ENCODE results near the gene TMIGD3.
A peak's percentile ranks its signal among the peaks of the same experiment; 100 is the strongest.

TMIGD3 gene

DNA sequence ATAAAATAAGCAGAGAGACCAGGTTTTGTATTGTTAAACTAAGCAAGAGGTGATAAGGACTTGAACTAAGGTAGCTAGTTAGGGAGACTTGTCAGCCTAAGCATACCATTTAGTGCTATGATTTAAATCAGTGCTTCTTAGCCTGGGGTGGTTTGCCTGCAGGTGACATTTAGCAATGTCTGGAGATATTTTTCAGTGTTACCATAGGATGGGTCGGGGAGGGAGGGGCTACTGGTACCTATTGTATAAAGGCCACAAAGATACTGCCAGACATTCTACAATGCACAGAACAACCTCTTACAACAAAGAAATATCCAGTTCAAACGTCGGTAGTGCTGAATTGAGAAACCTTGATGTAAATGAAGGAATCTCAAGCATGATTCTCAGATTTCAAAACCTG is 50.9 kb downstream of the TMIGD3 start:
- FAIRE-seq (no peak), DNase-seq (ENCODE audit: extremely low spot score, insufficient read length, low read depth) (no peak)

DNA sequence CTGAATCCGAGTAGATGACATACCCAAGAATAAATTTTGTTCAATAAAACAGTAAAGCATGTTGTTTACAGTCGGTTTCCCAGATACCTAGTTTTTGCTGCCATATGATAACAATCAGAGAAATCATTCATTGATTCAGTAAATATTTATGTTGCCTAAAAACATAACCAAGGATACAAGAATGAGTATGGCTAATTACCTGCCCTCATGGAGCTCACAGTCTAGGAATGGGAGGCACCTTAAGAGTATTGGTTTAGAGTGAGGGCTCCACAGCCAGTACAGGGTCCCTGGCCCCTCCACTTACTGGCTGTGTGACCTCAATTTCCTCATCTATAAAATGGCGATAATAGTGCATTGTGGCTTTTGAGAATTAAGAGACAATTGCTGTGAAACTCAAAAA is 53.2 kb downstream of the TMIGD3 start:
- no peak for DNase-seq (ENCODE audit: extremely low spot score, insufficient read length, low read depth)
- FAIRE-seq, result no peak

DNA sequence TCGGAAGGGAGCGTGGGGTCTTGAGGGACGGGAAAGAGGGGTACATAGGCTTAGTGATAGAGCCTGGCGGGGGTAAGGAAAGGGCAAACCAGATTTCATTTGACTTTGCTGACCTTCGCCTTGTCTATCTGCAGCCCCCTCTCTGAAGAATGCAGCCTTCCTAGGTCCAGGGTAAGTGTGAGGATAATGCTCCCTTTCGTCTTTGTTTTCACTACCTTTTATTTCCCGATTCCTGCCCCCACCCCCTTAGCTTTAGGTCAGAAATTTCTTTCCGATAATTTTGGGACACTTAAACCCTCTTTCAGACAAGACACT is 53.8 kb downstream of the TMIGD3 start:
- DNase-seq (ENCODE audit: extremely low spot score, insufficient read length, low read depth) (no peak), FAIRE-seq (no peak)

GRCh38 chr1:111448918-111449702 is 54.3 kb downstream of the TMIGD3 start, which contains the start of the genes ATP5PB and WDR77:
Gene ATP5PB, plus strand, starts transcription at chr1:111449464. Its CDS starts 78 bp downstream, at chr1:111449542.
Gene WDR77, minus strand, starts transcription at chr1:111449256. Its CDS starts 87 bp downstream, at chr1:111449169.
- peak; percentile 98 for FAIRE-seq
- peak; percentile 98 for DNase-seq (ENCODE audit: extremely low spot score, insufficient read length, low read depth)

DNA sequence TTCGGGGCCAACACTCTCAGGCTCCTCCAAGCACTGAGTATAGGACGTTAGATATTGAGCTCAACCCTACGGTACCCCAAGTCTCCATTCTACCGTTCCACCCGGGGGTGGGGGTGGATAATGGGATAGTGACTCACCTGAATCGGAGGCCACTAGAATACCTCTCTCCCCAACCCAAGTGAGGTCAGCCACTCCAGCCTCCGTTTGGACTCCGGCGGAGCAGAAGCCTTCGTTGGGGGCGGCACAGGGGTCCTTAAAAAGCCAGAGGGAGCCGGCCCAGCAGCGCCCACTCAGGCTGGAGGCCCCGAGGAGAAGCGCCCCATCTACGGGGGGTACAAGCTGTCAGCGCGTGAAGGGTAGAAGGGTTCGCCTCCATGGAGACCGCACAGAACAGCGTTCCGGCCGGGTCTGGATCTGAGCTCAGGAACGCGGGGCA is 54.9 kb downstream of the TMIGD3 start:
- FAIRE-seq (no peak), DNase-seq (ENCODE audit: extremely low spot score, insufficient read length, low read depth) (no peak)

- no peak for FAIRE-seq
- DNase-seq (ENCODE audit: extremely low spot score, insufficient read length, low read depth), result no peak
Observed at GRCh38 chr1:111446967-111447892, 56.2 kb downstream of the TMIGD3 start.

DNA sequence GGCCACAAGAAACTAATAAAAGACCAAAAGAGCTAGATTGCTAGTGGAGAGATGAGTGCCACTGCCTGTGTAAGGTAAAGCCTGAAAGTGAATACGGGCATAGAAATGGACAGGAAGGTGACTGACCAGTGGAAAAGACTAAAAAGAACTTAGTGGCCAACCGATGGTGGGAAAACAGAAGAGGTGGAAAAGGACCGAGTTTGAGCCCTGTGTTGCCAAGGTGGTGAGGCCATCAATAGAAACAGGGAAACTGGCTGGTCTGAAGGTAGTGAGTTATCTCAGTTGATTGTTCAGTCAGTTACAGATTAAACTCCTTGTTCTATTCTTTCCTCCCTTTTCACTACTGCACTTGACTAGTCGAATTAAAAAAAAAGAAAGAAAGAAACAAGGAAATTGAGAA is 56.9 kb downstream of the TMIGD3 start:
- FAIRE-seq, result no peak

GRCh38 chr1:111444031-111444430 is 59.4 kb downstream of the TMIGD3 start:
- no peak for FAIRE-seq
- no peak for DNase-seq (ENCODE audit: extremely low spot score, insufficient read length, low read depth)

More for the DNA sequence above, 56.9 kb downstream of the TMIGD3 start:
- no peak for DNase-seq (ENCODE audit: extremely low spot score, insufficient read length, low read depth)

DNA sequence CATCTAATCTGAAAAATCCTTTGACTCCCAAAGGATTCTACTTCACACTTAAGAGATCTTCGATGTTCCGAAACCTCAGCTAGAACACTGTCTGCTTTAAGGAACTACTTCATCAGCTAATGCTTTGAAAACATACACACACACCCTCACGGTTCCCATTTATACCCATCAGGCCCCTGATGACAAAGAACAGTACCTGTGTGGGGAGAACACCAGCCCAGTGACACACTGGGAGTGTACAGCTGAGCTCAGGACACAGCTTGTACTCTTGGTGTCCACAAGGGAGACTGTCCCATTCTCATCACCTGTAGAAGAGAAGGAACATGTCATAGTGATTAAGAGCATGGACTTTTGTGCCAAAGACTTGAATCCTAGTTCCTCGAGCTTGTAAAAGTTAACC is 61.0 kb downstream of the TMIGD3 start:
- DNase-seq (ENCODE audit: extremely low spot score, insufficient read length, low read depth), result no peak
- FAIRE-seq, result no peak

DNA sequence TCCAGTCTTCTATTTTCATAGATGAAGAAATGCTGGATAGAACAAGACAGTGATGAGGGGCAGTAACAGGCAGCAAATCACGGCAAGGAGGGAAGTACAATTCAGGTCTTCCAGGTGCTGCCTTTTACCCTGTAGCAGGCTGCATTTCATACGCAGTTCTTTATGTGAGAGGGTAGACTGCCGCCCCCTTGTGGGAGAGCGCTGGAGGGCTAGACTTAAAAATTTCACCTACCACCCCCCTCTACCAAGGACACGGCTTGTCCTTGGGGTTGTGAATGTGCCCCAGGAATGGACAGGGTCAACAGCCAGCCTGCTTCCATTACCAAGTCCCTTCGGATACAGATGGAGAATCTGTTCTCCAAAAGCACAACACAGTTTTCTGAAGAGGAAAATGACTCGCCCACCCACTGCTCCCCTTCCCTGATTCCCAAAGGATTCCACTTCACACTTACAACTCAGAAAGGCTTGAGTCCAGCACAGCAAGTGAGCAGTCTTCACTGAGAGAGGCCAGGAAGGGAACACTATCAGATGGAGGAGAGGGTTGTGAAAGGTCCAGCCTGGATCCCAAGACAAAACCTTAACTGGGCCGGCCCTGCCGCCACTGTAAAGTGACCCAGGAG is 61.8 kb downstream of the TMIGD3 start:
- FAIRE-seq (no peak), DNase-seq (ENCODE audit: extremely low spot score, insufficient read length, low read depth) (no peak)

DNA sequence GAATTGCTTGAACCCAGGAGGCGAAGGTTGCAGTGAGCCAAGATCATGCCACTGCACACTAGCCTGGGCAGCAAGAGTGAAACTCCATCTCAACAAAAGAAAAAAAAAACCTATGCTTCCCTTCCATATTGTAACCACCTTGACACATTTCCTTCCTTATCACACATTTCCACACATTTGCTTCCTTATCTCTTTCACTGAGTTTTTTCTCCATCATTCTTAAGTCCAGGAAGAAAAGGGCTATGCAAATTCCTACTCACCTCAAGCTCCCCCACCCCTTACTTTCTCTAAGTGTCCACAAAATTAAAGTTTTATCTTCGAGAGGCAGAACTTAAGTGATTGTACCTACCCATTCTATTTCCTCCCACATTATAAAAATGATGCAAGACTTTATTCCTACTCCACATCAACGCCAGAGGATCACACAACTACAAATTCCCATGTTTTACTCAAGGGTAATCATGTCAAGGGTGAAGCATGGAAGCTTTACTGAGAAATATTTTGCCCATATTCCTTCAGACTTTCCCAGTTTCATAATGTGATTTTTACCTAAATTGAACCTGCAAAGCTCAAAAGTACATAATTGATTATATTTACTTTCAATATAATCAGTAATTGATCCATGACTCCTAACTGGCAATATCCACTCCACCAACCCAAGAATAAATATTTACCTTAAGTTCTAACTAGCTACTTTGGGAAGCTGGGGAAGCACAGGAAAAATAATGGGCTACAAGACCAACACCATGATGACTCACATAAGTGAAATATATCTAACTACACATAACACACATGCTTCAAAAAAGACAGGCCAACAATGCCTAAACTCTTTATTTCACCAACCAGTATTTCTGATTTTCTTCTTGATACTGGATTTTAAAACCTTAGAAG is 63.7 kb downstream of the TMIGD3 start:
- DNase-seq (ENCODE audit: extremely low spot score, insufficient read length, low read depth), result no peak
- no peak for FAIRE-seq

DNA sequence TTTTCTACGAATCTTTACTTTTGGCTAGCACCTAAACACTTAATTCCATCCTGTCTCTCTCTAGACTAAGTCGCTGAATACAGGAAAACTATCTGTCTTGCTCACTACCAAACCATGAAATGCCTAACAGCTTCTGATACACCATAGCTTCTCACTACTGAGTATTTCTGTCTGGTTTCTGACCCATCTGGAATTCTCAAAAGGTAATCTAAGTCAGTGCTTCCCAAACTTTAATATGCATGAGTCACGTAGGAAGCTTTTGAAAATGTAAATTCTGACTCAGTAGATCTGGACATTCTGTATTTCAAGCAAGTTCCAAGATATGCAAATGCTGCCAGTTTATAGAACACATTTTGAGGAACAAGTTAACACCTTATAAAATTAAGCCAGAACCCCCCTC is 66.7 kb downstream of the TMIGD3 start:
- DNase-seq (ENCODE audit: extremely low spot score, insufficient read length, low read depth) (no peak), FAIRE-seq (no peak)
